SK-N-SH (cell line): Measurements from ENCODE around the gene AUTS2. TPM values are rescaled to one million over a fixed set of nuclear protein-coding genes. Genes with fewer than 3 reads are reported as not detected.
"Not testable (repeated sequence)": the region's sequence is repeated elsewhere in the genome, so short reads cannot be mapped to it uniquely, and the experiment has no call there.

Experiments
- CTCF ChIA-PET: fragments of 300-600, 350-600 bp; formaldehyde crosslinking; extraction: SDS; loops from one replicate; lab custom pipeline; 2021; lab: Yijun Ruan, JAX
- POLR2A ChIA-PET: fragments of 350-600 bp; sonication (Branson Sonifier 250); formaldehyde crosslinking; extraction: SDS; loops from one replicate; lab custom pipeline; 2020; ENCODE audit warnings: antibody characterized with exemption, inconsistent platforms; lab: Yijun Ruan, JAX
- DNase-seq: peaks from one replicate; pipeline ENCODE4 v3.0.0; 2012
- H2AFZ ChIP-seq: fragments of 200-600 bp; sonication (generic); 2 replicates; pipeline ENCODE4 v1.8.1; 2016; ENCODE audit warnings: antibody characterized with exemption, mild to moderate bottlenecking, low read depth
- H3F3A ChIP-seq: fragments of 200-600 bp; sonication (generic); replicated peaks from 2 replicates; pipeline ENCODE3; 2016; ENCODE audit warnings: antibody characterized with exemption, mild to moderate bottlenecking; ENCODE audit not compliant: insufficient read depth
- H3K27ac ChIP-seq, 2 experiments: fragments of 200-500 bp in 1 of 2; fragments of 200-600 bp in 1 of 2; sonication (Bioruptor generic) in 1 of 2; sonication (generic), shearing (Covaris generic) in 1 of 2; 2 replicates each; pipeline versions ENCODE4 v1.5.1 to v1.6.1; 2014 to 2016; ENCODE audit warnings: low read depth in 2 of 2, inconsistent platforms in 1 of 2, low read length in 1 of 2, mild to moderate bottlenecking in 1 of 2, mixed read lengths in 1 of 2
- H3K27me3 ChIP-seq: fragments of 200-600 bp; sonication (generic), shearing (Covaris generic); 2 replicates; pipeline ENCODE4 v1.6.1; 2016; ENCODE audit warnings: mixed run types; ENCODE audit not compliant: insufficient read depth
- H3K36me3 ChIP-seq, 2 experiments: fragments of 200-500 bp in 1 of 2; fragments of 200-600 bp in 1 of 2; sonication (Bioruptor generic) in 1 of 2; sonication (generic) in 1 of 2; replicated peaks in 1 of 2; 2 replicates each; pipeline versions ENCODE3 to v1.5.1; 2014 to 2016; ENCODE audit warnings: low read length in 1 of 2, mild to moderate bottlenecking in 1 of 2; ENCODE audit not compliant: insufficient read depth in 2 of 2, control insufficient read depth in 1 of 2
- H3K4me1 ChIP-seq, 2 experiments: fragments of 200-500 bp in 1 of 2; fragments of 200-600 bp in 1 of 2; sonication (Bioruptor generic) in 1 of 2; sonication (generic), shearing (Covaris generic) in 1 of 2; 2 replicates each; pipeline versions ENCODE4 v1.5.1 to v1.6.1; 2014 to 2016; ENCODE audit warnings: low read depth in 1 of 2, low read length in 1 of 2, mixed run types in 1 of 2; ENCODE audit not compliant: insufficient read depth in 2 of 2, control insufficient read depth in 1 of 2
- H3K4me2 ChIP-seq: fragments of 200-600 bp; sonication (generic), shearing (Covaris generic); 2 replicates; pipeline ENCODE4 v1.6.1; 2017; ENCODE audit warnings: mixed run types
- H3K4me3 ChIP-seq, 2 experiments: fragments of 200-500 bp in 1 of 2; fragments of 200-600 bp in 1 of 2; sonication (Bioruptor generic) in 1 of 2; sonication (generic), shearing (Covaris generic) in 1 of 2; 2 replicates each; pipeline versions ENCODE4 v1.5.1 to v1.8.1; 2014 to 2016; ENCODE audit warnings: low read depth in 2 of 2, inconsistent platforms in 1 of 2, low read length in 1 of 2, mild to moderate bottlenecking in 1 of 2, mixed read lengths in 1 of 2, moderate library complexity in 1 of 2
- H3K79me2 ChIP-seq: fragments of 200-600 bp; sonication (generic); 2 replicates; pipeline ENCODE4 v1.8.1; 2017; ENCODE audit warnings: mild to moderate bottlenecking; ENCODE audit not compliant: insufficient read depth
- H3K9ac ChIP-seq: fragments of 200-600 bp; sonication (generic); 2 replicates; pipeline ENCODE4 v1.6.1; 2017; ENCODE audit warnings: mixed run types
- H3K9me2 ChIP-seq: fragments of 200-600 bp; sonication (generic); 2 replicates; pipeline ENCODE4 v1.6.1; 2017; ENCODE audit warnings: mixed run types
- H3K9me3 ChIP-seq: fragments of 200-600 bp; sonication (generic); 2 replicates; pipeline ENCODE4 v1.6.1; 2017; ENCODE audit warnings: mixed run types, mild to moderate bottlenecking, moderate library complexity
- H4K20me1 ChIP-seq: fragments of 200-600 bp; sonication (generic); 2 replicates; pipeline ENCODE4 v1.6.1; 2017; ENCODE audit warnings: mild to moderate bottlenecking, mixed run types; ENCODE audit not compliant: insufficient read depth
- FOSL2 ChIP-seq: IDR thresholded peaks from 2 replicates; pipeline ENCODE4 v1.4.0; 2012; ENCODE audit warnings: low read depth, mild to moderate bottlenecking, moderate library complexity, borderline replicate concordance
- PBX3 ChIP-seq: IDR thresholded peaks from 2 replicates; pipeline ENCODE4; 2012
- RAD21 ChIP-seq: IDR thresholded peaks from 2 replicates; pipeline ENCODE4 v1.6.1; 2012; ENCODE audit warnings: mild to moderate bottlenecking, low read length
- RCOR1 ChIP-seq: fragments of 150-350 bp; IDR thresholded peaks from 2 replicates; pipeline ENCODE4 v1.6.1; 2017; ENCODE audit warnings: antibody characterized with exemption, low read length
- RFX5 ChIP-seq: IDR thresholded peaks from 2 replicates; pipeline ENCODE4 v1.6.1; 2012; ENCODE audit warnings: mild to moderate bottlenecking, improper control_type of control experiment, low read length
- SMC3 ChIP-seq: IDR thresholded peaks from 2 replicates; pipeline ENCODE4 v1.6.1; 2012; ENCODE audit warnings: low read depth, low read length, improper control_type of control experiment
- TEAD4 ChIP-seq: IDR thresholded peaks from 2 replicates; pipeline ENCODE4 v1.4.0; 2012; ENCODE audit warnings: mild to moderate bottlenecking, borderline replicate concordance; ENCODE audit not compliant: insufficient read depth
- USF1 ChIP-seq: IDR thresholded peaks from 2 replicates; pipeline ENCODE4 v1.4.0; 2012; ENCODE audit warnings: low read depth, borderline replicate concordance
- YY1 ChIP-seq: IDR thresholded peaks from 2 replicates; pipeline ENCODE4 v1.4.0; 2012; ENCODE audit warnings: low read depth, mild to moderate bottlenecking
- WGBS: methylation state at CpG from one replicate; pipeline ENCODE4 v1.1.6; 2017; ENCODE audit warnings: low lambda C conversion rate; 5-methylcytosine and 5-hydroxymethylcytosine counted together
- polyA plus RNA-seq, 3 experiments: library from polyadenylated mRNA; depleted of rRNA; stranded (reverse); fragments of >200 nt; gene quantifications; 2 replicates each; pipeline ENCODE4 v1.2.3, GENCODE V29; 2012
- TF ChIP-seq, protein P1 (sequence below): IDR thresholded peaks from 2 replicates; pipeline ENCODE4 v1.4.0; 2012; ENCODE audit warnings: low read depth, borderline replicate concordance
- TF ChIP-seq, protein P2 (sequence below): fragments of 200-600 bp; sonication (generic); IDR thresholded peaks from 2 replicates; pipeline ENCODE4 v1.6.1; 2017; ENCODE audit warnings: antibody characterized with exemption, mild to moderate bottlenecking, moderate library complexity
- TF ChIP-seq, protein P3 (sequence below): fragments of 150-350 bp; IDR thresholded peaks from 2 replicates; pipeline ENCODE4 v1.6.1; 2017; ENCODE audit warnings: antibody characterized with exemption, low read length, low read depth, borderline replicate concordance

The AUTS2 gene
- polyA plus RNA-seq, 1 of the 3 experiments (the other 2 are of a cell fraction): 15.6 TPM

GRCh38 chr7:70812511-70812910 lies 1214.2 kb downstream of the AUTS2 start:
- no peaks in the 10 kb centered on the region for H4K20me1 ChIP-seq
- H3K9me2 ChIP-seq: no peaks in the 10 kb centered on the region
- no peaks in the 10 kb centered on the region for H3K79me2 ChIP-seq
- H3K4me3 ChIP-seq: no peak overlapping the region
- H3F3A ChIP-seq: no peaks in the 10 kb centered on the region
- no peak overlapping the region for H3K4me2 ChIP-seq
- CTCF ChIA-PET: interaction anchor here (0.6 to 2.3 kb wide), 3 partner anchors 16 to 269 kb away, joined by 3 to 10 read pairs (median 4); no protein-coding TSS in a partner anchor
- POLR2A ChIA-PET: no interaction called here
- H3K4me1 ChIP-seq: no peaks in the 10 kb centered on the region; a peak in 1 of 4 replicates
- H3K9ac ChIP-seq: no peak overlapping the region
- H3K36me3 ChIP-seq: no peaks in the 10 kb centered on the region
- no peak overlapping the region for H3K27ac ChIP-seq
- H3K27me3 ChIP-seq: 0 out of 2 replicates have a peak, but pooled peaks cover 3% of the 10 kb centered on the region
- DNase-seq: no peak
- H3K9me3 ChIP-seq: no peaks in the 10 kb centered on the region; the same call in 1 of the 2 replicates
- H2AFZ ChIP-seq: no peak overlapping the region
- peak; percentile 42; the same call in 1 of the 2 replicates for TF ChIP-seq RAD21
- TF ChIP-seq FOSL2: no peak
- no peak for TF ChIP-seq PBX3
- no peak for TF ChIP-seq USF1
- TF ChIP-seq SMC3: no peak
- TF ChIP-seq TEAD4: no peak
- TF ChIP-seq, protein P1, sequence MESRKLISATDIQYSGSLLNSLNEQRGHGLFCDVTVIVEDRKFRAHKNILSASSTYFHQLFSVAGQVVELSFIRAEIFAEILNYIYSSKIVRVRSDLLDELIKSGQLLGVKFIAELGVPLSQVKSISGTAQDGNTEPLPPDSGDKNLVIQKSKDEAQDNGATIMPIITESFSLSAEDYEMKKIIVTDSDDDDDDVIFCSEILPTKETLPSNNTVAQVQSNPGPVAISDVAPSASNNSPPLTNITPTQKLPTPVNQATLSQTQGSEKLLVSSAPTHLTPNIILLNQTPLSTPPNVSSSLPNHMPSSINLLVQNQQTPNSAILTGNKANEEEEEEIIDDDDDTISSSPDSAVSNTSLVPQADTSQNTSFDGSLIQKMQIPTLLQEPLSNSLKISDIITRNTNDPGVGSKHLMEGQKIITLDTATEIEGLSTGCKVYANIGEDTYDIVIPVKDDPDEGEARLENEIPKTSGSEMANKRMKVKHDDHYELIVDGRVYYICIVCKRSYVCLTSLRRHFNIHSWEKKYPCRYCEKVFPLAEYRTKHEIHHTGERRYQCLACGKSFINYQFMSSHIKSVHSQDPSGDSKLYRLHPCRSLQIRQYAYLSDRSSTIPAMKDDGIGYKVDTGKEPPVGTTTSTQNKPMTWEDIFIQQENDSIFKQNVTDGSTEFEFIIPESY: no peak
- no peak for TF ChIP-seq RFX5
- TF ChIP-seq RCOR1: no peak
- TF ChIP-seq YY1: no peak
- TF ChIP-seq, protein P2, sequence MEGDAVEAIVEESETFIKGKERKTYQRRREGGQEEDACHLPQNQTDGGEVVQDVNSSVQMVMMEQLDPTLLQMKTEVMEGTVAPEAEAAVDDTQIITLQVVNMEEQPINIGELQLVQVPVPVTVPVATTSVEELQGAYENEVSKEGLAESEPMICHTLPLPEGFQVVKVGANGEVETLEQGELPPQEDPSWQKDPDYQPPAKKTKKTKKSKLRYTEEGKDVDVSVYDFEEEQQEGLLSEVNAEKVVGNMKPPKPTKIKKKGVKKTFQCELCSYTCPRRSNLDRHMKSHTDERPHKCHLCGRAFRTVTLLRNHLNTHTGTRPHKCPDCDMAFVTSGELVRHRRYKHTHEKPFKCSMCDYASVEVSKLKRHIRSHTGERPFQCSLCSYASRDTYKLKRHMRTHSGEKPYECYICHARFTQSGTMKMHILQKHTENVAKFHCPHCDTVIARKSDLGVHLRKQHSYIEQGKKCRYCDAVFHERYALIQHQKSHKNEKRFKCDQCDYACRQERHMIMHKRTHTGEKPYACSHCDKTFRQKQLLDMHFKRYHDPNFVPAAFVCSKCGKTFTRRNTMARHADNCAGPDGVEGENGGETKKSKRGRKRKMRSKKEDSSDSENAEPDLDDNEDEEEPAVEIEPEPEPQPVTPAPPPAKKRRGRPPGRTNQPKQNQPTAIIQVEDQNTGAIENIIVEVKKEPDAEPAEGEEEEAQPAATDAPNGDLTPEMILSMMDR: peak; percentile 43
- TF ChIP-seq, protein P3, sequence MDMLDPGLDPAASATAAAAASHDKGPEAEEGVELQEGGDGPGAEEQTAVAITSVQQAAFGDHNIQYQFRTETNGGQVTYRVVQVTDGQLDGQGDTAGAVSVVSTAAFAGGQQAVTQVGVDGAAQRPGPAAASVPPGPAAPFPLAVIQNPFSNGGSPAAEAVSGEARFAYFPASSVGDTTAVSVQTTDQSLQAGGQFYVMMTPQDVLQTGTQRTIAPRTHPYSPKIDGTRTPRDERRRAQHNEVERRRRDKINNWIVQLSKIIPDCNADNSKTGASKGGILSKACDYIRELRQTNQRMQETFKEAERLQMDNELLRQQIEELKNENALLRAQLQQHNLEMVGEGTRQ: no peak
- WGBS: 6% methylated on average over 3 of the region's 3 CpGs

DNA sequence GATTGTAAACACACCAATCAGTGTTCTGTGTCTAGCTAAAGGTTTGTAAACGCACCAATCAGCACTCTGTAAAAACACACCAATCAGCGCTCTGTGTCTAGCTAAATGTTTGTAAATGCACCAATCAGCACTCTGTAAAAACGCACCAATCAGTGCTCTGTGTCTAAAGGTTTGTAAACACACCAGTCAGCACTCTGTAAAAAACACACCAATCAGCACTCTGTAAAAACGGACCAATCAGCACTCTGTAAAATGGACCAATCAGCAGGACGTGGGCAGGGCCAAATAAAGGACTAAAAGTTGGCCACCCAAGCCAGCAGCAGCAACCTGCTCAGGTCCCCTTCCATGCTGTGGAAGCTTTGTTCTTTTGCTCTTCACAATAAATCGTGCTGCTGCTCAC lies 1224.2 kb downstream of the AUTS2 start:
- H3K4me2 ChIP-seq, H3K9me3 ChIP-seq, DNase-seq, H2AFZ ChIP-seq, H3K4me3 ChIP-seq, H3K9me2 ChIP-seq, H3K9ac ChIP-seq, H3F3A ChIP-seq, H3K36me3 ChIP-seq, H3K4me1 ChIP-seq, H3K27ac ChIP-seq, H3K27me3 ChIP-seq, POLR2A ChIA-PET, H4K20me1 ChIP-seq, H3K79me2 ChIP-seq, CTCF ChIA-PET: not testable (repeated sequence)
- 28% methylated on average over 6 of the region's 6 CpGs for WGBS
